ENCODE measurements around the gene CCDC122.

DNA sequence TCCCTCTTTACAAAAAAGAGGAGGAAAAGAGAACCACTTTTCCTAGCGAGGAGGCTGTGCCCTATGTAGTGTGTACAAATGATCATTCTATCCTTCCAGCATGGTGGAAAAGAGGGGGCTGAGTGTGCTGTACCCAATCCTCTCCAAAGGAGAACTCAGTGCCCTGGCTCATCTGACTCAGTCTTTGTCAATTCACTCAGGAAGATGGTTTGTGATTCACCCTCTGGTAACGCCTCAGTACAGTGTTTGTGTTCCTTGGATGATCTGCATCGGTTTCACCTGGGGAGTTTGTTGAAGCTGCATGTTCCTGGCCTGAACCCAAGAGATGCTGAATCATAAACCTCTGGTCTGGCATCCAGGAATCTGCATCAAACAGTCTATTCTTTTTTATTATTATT is 74.5 kb downstream of the CCDC122 start:
- TF ChIP-seq, protein P1, sequence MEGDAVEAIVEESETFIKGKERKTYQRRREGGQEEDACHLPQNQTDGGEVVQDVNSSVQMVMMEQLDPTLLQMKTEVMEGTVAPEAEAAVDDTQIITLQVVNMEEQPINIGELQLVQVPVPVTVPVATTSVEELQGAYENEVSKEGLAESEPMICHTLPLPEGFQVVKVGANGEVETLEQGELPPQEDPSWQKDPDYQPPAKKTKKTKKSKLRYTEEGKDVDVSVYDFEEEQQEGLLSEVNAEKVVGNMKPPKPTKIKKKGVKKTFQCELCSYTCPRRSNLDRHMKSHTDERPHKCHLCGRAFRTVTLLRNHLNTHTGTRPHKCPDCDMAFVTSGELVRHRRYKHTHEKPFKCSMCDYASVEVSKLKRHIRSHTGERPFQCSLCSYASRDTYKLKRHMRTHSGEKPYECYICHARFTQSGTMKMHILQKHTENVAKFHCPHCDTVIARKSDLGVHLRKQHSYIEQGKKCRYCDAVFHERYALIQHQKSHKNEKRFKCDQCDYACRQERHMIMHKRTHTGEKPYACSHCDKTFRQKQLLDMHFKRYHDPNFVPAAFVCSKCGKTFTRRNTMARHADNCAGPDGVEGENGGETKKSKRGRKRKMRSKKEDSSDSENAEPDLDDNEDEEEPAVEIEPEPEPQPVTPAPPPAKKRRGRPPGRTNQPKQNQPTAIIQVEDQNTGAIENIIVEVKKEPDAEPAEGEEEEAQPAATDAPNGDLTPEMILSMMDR (IDR thresholded peaks at IDR 0.05; ENCODE audit: extremely low read depth in 1 of 2, insufficient read depth in 1 of 2, low read depth in 1 of 2, low read length in 2 of 2) = no peak
- TF ChIP-seq, protein P2, sequence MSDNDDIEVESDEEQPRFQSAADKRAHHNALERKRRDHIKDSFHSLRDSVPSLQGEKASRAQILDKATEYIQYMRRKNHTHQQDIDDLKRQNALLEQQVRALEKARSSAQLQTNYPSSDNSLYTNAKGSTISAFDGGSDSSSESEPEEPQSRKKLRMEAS (IDR thresholded peaks at IDR 0.05; ENCODE audit: insufficient read depth, insufficient read length) = no peak
- no peak for TF ChIP-seq POLR2A (IDR thresholded peaks at IDR 0.05; ENCODE audit: low read depth, low read length)

Data from endothelial cell of umbilical vein (primary cell).